Smooth muscle cell (in vitro differentiated cells): ENCODE data around the gene DMRTC1. TPM values are rescaled to one million over a fixed set of nuclear protein-coding genes. Genes with fewer than 3 reads are reported as not detected.
"Not testable (repeated sequence)": the region's sequence is repeated elsewhere in the genome, so short reads cannot be mapped to it uniquely, and the experiment has no call there.

Source experiments
- DNase-seq: peaks from one replicate; lab custom pipeline; 2025; ENCODE audit not compliant: unreplicated experiment; lab: John Stamatoyannopoulos, UW
- H2AFZ ChIP-seq: fragments of 200-600 bp; sonication (generic); 2 replicates; pipeline ENCODE4 v1.6.0; 2016; ENCODE audit warnings: antibody characterized with exemption, low read depth, mild to moderate bottlenecking
- H3F3A ChIP-seq: fragments of 200-600 bp; sonication (generic); 2 replicates; pipeline ENCODE4 v1.6.0; 2017; ENCODE audit warnings: antibody characterized with exemption, low read depth
- H3K27ac ChIP-seq: fragments of 200-600 bp; sonication (generic); 2 replicates; pipeline ENCODE4 v1.5.1; 2016; ENCODE audit warnings: low read depth, mild to moderate bottlenecking
- H3K27me3 ChIP-seq: fragments of 200-600 bp; sonication (generic); 2 replicates; pipeline ENCODE4 v1.6.1; 2016; ENCODE audit warnings: low read depth, mild to moderate bottlenecking
- H3K36me3 ChIP-seq: fragments of 200-600 bp; sonication (generic); 2 replicates; pipeline ENCODE4 v1.5.1; 2016; ENCODE audit warnings: low read depth
- H3K4me1 ChIP-seq: fragments of 200-600 bp; sonication (generic); 2 replicates; pipeline ENCODE4 v1.5.1; 2016; ENCODE audit warnings: low read depth
- H3K4me2 ChIP-seq: fragments of 200-600 bp; sonication (generic); 2 replicates; pipeline ENCODE4 v1.6.0; 2016; ENCODE audit warnings: mild to moderate bottlenecking
- H3K4me3 ChIP-seq: fragments of 200-600 bp; sonication (generic); 2 replicates; pipeline ENCODE4 v1.5.1; 2016; ENCODE audit warnings: mild to moderate bottlenecking
- H3K79me2 ChIP-seq: fragments of 200-600 bp; sonication (generic); 2 replicates; pipeline ENCODE4 v1.6.0; 2016; ENCODE audit warnings: low read depth, mild to moderate bottlenecking
- H3K9ac ChIP-seq: fragments of 200-600 bp; sonication (generic); 2 replicates; pipeline ENCODE4 v1.6.0; 2016; ENCODE audit warnings: low read depth
- H3K9me3 ChIP-seq: fragments of 200-600 bp; sonication (generic); replicated peaks from 2 replicates; pipeline ENCODE4 v1.5.1; 2016; ENCODE audit warnings: low read depth
- H4K20me1 ChIP-seq: fragments of 200-600 bp; sonication (generic); 2 replicates; pipeline ENCODE4 v1.6.0; 2016; ENCODE audit warnings: low read depth
- WGBS: methylation state at CpG from one replicate; pipeline ENCODE4 v1.1.7; 2016; ENCODE audit warnings: low lambda C conversion rate; 5-methylcytosine and 5-hydroxymethylcytosine counted together
- polyA plus RNA-seq: library from polyadenylated mRNA; unstranded; fragments of >200 nt; fragmentation: Nextera tagmentation; extraction: Ambion mirVana; gene quantifications from 2 replicates; pipeline ENCODE4 v1.2.1, GENCODE V29; 2016
- total RNA-seq: library from RNA; depleted of rRNA; stranded (reverse); fragments of >200 nt; gene quantifications from 2 replicates; pipeline ENCODE4 v1.2.3, GENCODE V29; 2014

Gene DMRTC1
- total and polyA plus RNA-seq, 2 experiments from 2014 or later = 0.55 TPM; not detected in 1

DNA sequence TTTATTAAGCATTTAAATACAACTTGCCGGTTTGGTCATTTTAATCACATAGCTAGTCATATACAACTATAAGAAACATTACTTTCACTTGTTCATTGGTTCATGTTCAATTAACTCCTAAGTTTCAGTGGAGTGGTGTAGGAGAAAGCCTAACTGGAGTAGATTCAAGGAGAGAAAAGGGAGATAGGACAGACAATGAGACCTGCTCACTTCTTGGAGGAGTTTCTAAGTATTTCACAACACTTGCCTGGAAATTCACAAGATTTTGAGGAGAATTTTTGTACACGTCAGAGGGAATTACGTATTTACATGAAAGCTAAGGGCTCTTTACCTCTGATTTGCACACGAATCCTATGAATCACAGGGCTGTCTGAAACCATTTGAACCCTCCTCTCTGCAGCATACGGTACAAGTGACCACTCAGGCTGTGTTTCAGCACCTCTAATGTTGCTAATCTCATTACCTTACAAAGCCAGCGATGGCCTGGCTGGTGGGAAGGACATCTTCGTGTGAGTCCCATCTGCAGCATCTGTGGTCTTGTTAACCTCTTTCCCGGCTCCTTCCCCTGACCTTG is 6.7 kb downstream of the DMRTC1 start:
- H3K27ac ChIP-seq, H3K4me2 ChIP-seq, H3K79me2 ChIP-seq, H3K4me3 ChIP-seq, H3K27me3 ChIP-seq, H3K4me1 ChIP-seq, H3K9me3 ChIP-seq, DNase-seq, H3F3A ChIP-seq, H4K20me1 ChIP-seq, H3K36me3 ChIP-seq, H2AFZ ChIP-seq, H3K9ac ChIP-seq: not testable (repeated sequence)
- WGBS = no CpG with 5 or more reads among the region's 8 CpGs

DNA sequence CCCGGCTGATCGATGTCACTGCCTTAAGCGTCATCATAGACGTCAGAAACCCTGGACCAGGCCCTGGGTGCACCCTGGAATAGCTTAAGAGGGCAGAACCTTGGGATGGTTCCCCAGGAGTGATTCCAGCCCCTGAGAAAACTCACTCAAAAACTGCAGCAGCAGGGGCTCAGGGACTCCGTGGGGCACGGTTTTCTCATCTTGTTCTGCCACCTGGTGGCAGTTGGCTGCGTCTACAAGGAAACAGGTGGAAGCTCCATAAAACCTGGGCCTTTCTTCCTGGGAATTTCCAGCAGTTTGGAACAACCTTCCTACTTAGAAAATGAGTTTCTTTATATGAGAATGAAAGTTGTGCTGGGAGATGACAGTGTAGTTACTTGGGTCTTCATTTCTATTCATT is 7.2 kb downstream of the DMRTC1 start:
- not testable (repeated sequence) for H3K27me3 ChIP-seq, H3K9me3 ChIP-seq, H3K4me1 ChIP-seq, H3K79me2 ChIP-seq, H3K9ac ChIP-seq, H3K27ac ChIP-seq, H4K20me1 ChIP-seq, H3K4me3 ChIP-seq, H3K4me2 ChIP-seq, H2AFZ ChIP-seq, H3K36me3 ChIP-seq, H3F3A ChIP-seq, DNase-seq
- no CpG with 5 or more reads among the region's 7 CpGs for WGBS

DNA sequence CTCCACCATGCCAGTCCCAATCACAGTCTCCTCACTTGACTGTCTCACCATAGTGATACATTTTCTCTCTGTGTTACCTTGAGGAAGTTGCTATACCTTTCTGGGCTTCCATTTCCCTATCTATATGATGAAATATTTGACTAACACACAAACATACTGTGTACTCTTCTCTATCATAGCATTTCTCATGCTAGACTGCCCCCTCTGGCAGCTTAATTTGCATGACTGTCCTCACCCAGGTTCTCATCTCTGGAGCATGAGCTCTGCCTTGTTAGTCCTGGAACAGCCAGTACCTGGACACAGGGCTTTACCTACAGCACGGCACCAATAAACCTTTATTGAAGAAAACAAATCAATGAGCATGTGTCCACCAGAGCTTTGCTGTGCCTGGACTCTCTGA is 11.4 kb downstream of the DMRTC1 start:
- not testable (repeated sequence) for H3K27me3 ChIP-seq, H3K4me3 ChIP-seq, DNase-seq, H3K4me2 ChIP-seq, H3K4me1 ChIP-seq, H3K36me3 ChIP-seq, H3K9ac ChIP-seq, H3K27ac ChIP-seq, H2AFZ ChIP-seq, H3K9me3 ChIP-seq, H4K20me1 ChIP-seq, H3K79me2 ChIP-seq, H3F3A ChIP-seq
- WGBS = no CpG with 5 or more reads among the region's 1 CpG

- H3F3A ChIP-seq, H2AFZ ChIP-seq, H3K36me3 ChIP-seq, H3K4me1 ChIP-seq, DNase-seq, H3K9me3 ChIP-seq, H3K4me3 ChIP-seq, H3K4me2 ChIP-seq, H3K9ac ChIP-seq, H4K20me1 ChIP-seq, H3K27me3 ChIP-seq, H3K79me2 ChIP-seq, H3K27ac ChIP-seq: not testable (repeated sequence)
- 82% methylated on average over 4 of the region's 5 CpGs for WGBS
Measured at GRCh38 chrX:72916096-72916495, 27.5 kb downstream of the DMRTC1 start.

DNA sequence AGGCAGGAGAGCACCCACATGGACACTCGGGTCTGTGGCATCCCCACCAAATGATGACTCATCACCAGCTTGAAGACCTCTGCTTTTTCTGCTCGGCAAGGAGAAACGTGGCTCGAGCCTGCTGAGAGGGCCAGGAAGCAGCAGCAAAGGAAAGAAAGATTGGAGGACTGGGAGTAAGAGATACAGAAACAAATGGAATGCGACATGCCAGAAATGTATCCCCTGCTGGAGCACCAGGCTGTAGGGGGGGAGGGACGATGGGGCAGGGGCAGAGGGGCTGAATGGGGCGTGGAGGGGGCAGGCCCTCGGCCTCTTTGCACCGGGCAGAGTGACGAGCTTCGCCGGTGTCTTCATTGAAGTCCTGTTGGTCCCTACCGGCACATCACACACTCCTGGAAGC is 31.3 kb downstream of the DMRTC1 start, which contains the start of gene FAM236C:
TSS of gene FAM236C (plus strand) at position 301 of the 400 bp plus-strand sequence. CDS start 100 bp downstream, outside the sequence.
- not testable (repeated sequence) for H3K27ac ChIP-seq, H4K20me1 ChIP-seq, H3K4me1 ChIP-seq, H3K9me3 ChIP-seq, H3K9ac ChIP-seq, H3F3A ChIP-seq, H3K4me3 ChIP-seq, DNase-seq, H3K36me3 ChIP-seq, H3K79me2 ChIP-seq, H3K4me2 ChIP-seq, H2AFZ ChIP-seq, H3K27me3 ChIP-seq
- WGBS = no CpG with 5 or more reads among the region's 13 CpGs

DNA sequence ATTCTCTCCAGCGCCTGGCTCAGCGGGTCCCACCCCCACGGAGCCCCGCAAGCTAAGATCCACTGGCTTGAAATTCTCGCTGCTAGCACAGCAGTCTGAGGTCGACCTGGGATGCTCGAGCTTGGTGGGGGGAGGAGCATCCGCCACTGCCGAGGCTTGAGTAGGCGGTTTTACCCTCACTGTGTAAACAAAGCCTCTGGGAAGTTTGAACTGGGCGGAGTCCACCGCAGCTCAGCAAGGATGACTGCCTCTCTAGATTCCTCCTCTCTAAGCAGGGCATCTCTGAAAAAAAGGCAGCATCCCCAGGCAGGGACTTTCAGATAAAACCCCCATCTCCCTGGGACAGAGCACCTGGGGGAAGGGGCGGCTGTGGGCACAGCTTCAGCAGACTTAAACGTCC is 53.9 kb downstream of the DMRTC1 start:
- not testable (repeated sequence) for H3K9me3 ChIP-seq, DNase-seq, H3K27me3 ChIP-seq, H3K4me1 ChIP-seq, H3K4me3 ChIP-seq, H2AFZ ChIP-seq, H3K36me3 ChIP-seq, H3F3A ChIP-seq, H3K9ac ChIP-seq, H4K20me1 ChIP-seq, H3K27ac ChIP-seq, H3K79me2 ChIP-seq, H3K4me2 ChIP-seq
- WGBS = no CpG with 5 or more reads among the region's 14 CpGs

DNA sequence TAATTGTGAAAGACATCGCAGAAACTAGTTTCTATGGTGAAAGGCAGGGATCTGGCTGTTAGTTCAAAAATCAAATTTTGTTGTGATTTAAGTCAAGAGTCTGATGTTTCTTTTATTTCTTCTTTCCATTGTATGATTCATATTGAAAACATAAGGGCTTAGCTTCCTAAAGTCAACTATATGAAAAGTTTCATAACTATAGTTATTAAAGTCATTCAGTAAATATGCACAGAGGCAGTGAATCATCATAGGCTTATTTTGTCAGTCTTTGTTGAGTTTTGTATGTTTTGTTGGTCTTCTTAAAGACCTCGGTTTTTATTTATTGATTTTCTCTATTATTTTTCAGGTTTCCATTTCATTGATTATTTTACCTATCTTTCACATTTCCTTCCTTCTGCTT is 60.7 kb downstream of the DMRTC1 start:
- H3K27ac ChIP-seq, H3K4me1 ChIP-seq, H3K9me3 ChIP-seq, H3K9ac ChIP-seq, H3K36me3 ChIP-seq, H4K20me1 ChIP-seq, H3K4me2 ChIP-seq, H3K4me3 ChIP-seq, H3K79me2 ChIP-seq, H2AFZ ChIP-seq, DNase-seq, H3K27me3 ChIP-seq, H3F3A ChIP-seq: not testable (repeated sequence)
- WGBS = no CpG with 5 or more reads among the region's 2 CpGs

DNA sequence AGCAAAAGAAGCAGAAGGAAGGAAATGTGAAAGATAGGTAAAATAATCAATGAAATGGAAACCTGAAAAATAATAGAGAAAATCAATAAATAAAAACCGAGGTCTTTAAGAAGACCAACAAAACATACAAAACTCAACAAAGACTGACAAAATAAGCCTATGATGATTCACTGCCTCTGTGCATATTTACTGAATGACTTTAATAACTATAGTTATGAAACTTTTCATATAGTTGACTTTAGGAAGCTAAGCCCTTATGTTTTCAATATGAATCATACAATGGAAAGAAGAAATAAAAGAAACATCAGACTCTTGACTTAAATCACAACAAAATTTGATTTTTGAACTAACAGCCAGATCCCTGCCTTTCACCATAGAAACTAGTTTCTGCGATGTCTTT is 106.1 kb downstream of the DMRTC1 start:
- DNase-seq, H3K27me3 ChIP-seq, H3K9ac ChIP-seq, H3K79me2 ChIP-seq, H2AFZ ChIP-seq, H4K20me1 ChIP-seq, H3K4me2 ChIP-seq, H3F3A ChIP-seq, H3K27ac ChIP-seq, H3K36me3 ChIP-seq, H3K4me1 ChIP-seq, H3K4me3 ChIP-seq, H3K9me3 ChIP-seq: not testable (repeated sequence)
- no CpG with 5 or more reads among the region's 2 CpGs for WGBS

DNA sequence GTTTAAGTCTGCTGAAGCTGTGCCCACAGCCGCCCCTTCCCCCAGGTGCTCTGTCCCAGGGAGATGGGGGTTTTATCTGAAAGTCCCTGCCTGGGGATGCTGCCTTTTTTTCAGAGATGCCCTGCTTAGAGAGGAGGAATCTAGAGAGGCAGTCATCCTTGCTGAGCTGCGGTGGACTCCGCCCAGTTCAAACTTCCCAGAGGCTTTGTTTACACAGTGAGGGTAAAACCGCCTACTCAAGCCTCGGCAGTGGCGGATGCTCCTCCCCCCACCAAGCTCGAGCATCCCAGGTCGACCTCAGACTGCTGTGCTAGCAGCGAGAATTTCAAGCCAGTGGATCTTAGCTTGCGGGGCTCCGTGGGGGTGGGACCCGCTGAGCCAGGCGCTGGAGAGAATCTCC is 112.9 kb downstream of the DMRTC1 start:
- H4K20me1 ChIP-seq, H3K4me2 ChIP-seq, DNase-seq, H3K9me3 ChIP-seq, H3K27me3 ChIP-seq, H2AFZ ChIP-seq, H3K79me2 ChIP-seq, H3K27ac ChIP-seq, H3F3A ChIP-seq, H3K9ac ChIP-seq, H3K36me3 ChIP-seq, H3K4me3 ChIP-seq, H3K4me1 ChIP-seq: not testable (repeated sequence)
- WGBS = no CpG with 5 or more reads among the region's 13 CpGs
